G401.6 (cell line): Measurements from ENCODE around the gene IFNA2.
"Not testable (repeated sequence)": the region's sequence is repeated elsewhere in the genome, so short reads cannot be mapped to it uniquely, and the experiment has no call there.

Experiments
- FAIRE-seq: peaks from 2 replicates; lab custom pipeline; 2012; peaks lifted over from hg19 to GRCh38; lab: Jason Lieb, UNC

IFNA2 gene

GRCh38 chr9:21385131-21385670 lies at the start of gene IFNA2:
TSS of gene IFNA2 (minus strand) at chr9:21385398. CDS start at chr9:21385329, 69 bp downstream.
- no peak for FAIRE-seq

DNA sequence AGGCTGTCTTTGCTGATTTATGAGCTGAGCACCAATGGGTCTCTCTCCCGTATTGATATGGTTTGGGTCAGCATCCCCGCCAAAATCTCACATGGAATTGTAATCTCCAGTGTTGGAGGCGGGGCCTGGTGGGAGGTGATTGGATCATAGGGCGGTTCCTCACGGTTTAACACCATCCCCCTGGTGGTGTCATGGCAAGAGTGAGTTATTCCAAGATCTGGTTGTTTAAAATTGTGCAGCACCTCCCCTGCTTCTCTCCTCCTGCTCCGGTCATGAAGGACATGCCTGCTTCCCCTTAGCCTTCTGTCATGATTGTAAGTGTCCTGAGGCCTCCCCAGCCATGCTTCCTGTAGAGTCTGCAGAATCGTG lies 49.8 kb upstream of the IFNA2 start:
- not testable (repeated sequence) for FAIRE-seq

DNA sequence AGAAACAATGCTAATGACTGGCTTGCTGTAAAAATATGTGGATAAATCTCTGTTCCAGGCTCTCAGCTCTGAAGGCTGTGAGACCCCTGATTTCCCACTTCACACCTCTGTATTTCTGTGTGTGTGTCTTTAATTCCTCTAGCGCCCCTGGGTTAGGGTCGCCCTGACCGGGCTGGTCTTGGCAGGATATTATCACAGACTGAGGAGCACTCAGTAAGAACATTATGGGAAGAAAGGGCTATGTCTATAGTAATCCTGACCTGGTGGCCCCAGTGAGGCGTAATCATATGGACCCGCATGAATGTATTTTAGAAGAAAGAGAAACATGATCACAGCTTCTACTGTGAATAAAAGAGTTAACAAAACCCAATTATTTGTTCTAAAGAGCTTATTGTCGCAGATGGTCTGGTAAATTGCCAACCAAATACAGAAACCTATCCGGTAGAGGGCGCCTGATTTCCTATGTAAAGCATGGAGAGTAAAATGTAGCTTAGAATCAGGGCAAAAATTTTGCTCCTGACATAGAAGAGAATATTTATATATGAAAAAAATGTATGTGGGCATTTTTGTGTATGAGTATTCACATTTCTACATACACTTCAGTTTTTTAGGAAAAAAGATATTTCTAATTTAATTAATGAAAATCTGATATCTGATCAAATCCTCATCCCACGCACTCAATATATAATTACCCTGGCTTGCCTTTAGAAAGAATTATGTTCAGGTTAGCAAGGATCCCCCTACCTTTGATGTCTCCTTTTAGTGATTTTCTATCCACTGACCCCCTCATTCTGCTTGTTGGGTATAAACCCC lies 49.2 kb upstream of the IFNA2 start:
- FAIRE-seq = peak; percentile 78

GRCh38 chr9:21432672-21433425 lies 47.7 kb upstream of the IFNA2 start:
- no peak for FAIRE-seq

DNA sequence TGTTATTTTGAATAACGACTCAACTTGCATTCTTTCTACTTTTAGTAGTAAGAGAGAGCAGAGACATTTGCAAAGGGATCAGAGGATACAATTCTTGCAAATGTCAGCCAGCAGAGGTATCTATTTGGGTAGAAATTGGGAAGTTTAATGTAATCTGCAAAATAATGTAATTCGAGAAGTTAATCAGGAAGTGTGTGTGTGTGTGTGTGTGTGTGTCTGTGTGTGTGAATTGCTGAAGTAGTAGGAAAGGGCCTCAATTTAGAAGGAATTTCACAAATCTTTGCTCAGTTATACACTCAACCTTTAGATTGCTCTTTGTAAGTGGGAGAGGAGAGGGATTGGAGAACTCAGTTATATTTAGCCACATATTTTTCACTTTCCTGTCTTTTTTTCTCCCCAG lies 44.0 kb upstream of the IFNA2 start:
- FAIRE-seq = no peak

GRCh38 chr9:21428235-21428634 lies 43.0 kb upstream of the IFNA2 start:
- no peak for FAIRE-seq

DNA sequence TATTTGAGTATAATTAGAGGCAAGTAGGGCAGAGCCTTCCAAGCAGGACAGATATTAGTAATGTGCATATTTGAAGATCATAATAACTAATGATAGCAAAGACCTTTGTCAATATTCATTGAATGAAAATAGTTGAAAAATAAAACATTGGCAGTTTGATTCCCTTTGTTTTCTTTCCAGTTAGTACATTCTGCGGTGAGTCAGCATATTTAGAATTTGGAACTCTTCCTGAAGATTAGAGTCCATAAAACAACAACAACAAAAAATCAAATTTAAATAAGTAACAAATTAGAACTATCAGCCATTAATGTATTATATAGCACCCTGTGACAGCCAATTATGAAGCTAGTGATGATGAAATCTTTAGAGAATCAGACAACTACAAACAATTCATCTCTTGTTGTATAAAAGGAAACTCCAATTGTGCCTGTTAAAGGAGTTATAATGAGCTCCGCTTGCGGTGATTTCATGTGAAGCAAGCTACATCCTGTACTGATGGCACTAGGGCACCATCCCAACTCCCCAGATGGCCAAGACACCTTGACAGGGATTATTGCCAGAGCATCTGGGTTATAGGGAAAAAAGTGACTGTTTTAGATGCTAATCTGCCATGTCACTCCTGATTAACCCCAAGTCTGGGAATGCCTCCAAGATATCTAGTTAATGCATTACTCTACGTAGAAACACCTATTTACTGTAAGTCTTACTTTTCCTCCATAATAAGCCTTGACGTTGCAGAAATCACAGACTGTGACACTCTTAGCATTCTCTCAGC lies 30.5 kb upstream of the IFNA2 start:
- no peak for FAIRE-seq

- no peak for FAIRE-seq
These were observed 29.2 kb upstream of the IFNA2 start for GRCh38 chr9:21414220-21414940.

GRCh38 chr9:21413624-21414023 lies 28.4 kb upstream of the IFNA2 start:
- no peak for FAIRE-seq

DNA sequence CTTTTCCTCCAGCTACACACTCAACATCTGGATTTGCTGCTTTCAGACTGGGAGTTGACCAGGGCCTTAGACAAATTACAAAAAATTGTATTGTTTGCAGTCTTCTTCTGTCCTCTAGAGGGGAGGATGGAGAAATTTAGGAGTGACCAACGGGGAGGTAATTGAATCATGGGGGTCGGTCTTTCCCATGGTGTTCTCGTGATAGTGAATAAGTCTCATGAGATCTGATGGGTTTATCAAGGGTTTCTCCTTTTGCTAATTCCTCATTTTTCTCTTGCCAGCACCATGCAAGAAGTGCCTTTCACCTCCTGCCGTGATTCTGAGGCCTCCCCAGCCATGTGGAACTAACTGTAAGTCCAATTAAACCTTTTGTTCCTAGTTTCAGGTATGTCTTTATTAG lies 28.0 kb upstream of the IFNA2 start:
- FAIRE-seq = no peak

GRCh38 chr9:21412107-21412506 lies 26.9 kb upstream of the IFNA2 start:
- no peak for FAIRE-seq

DNA sequence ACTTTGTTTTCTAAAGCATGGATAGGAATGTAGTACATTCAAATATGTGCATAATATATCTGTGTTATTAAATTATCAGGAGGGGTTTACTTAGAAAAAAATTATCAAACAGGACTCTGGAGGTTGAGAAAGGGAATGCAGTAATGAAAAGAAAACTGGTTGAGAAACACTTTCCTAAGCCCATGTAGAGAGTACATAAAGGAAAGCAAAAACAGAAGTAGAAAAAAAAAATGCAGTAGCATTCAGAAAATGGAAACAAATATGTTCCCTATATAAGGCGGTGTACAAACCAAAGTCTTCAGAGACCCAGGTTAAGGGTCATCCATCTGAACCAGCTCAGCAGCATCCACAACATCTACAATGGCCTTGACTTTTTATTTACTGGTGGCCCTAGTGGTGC lies 23.6 kb upstream of the IFNA2 start, which contains the start of gene IFNA8:
Gene IFNA8 (plus strand): TSS at position 301 of the 400 bp plus-strand sequence. CDS start 60 bp downstream, at position 361.
- no peak for FAIRE-seq

- no peak for FAIRE-seq
These were observed 18.9 kb upstream of the IFNA2 start for GRCh38 chr9:21404146-21404545.

- no peak for FAIRE-seq
These were observed 17.4 kb upstream of the IFNA2 start for GRCh38 chr9:21402386-21403251.

- FAIRE-seq = no peak
These were observed 14.8 kb upstream of the IFNA2 start for GRCh38 chr9:21399956-21400355.

- FAIRE-seq = no peak
These were observed 13.8 kb upstream of the IFNA2 start for GRCh38 chr9:21398955-21399489.

- no peak for FAIRE-seq
These were observed 10.8 kb upstream of the IFNA2 start for GRCh38 chr9:21395778-21396717.

- no peak for FAIRE-seq
These were observed 7.1 kb upstream of the IFNA2 start for GRCh38 chr9:21392270-21392669.

DNA sequence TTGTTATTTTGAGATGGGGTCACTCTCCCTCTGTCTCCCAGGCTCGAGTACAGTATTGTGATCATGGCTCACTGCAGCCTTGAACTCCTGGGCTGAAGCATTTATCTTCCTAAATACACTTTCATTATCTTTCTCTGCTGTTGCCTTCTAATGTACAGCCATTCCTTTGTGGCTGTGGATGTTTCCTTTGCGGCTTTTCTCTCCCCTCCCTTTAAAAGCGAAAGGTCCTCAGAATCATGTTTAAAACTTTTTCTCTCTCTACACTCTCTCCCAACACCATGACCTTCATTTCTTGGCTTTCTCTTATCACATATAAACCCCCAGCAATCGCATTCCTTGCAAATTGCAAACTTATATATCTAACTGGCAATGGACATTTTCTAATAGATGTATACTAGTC lies 1.6 kb downstream of the IFNA2 start:
- FAIRE-seq = no peak
